GM19324 (cell line): ENCODE results near the gene PUS1.
"Not testable (repeated sequence)": the region's sequence is repeated elsewhere in the genome, so short reads cannot be mapped to it uniquely, and the experiment has no call there.

ENCODE experiments used
- ATAC-seq: cut with Tn5 transposase; IDR thresholded peaks from one replicate; pipeline ENCODE4 v1.9.1; 2021; ENCODE audit warnings: mild to moderate bottlenecking, moderate library complexity; ENCODE audit not compliant: unreplicated experiment, low FRiP score

Gene PUS1

GRCh38 chr12:131950182-131950913 is 21.3 kb downstream of the PUS1 start:
- peak; percentile 40 for ATAC-seq

DNA sequence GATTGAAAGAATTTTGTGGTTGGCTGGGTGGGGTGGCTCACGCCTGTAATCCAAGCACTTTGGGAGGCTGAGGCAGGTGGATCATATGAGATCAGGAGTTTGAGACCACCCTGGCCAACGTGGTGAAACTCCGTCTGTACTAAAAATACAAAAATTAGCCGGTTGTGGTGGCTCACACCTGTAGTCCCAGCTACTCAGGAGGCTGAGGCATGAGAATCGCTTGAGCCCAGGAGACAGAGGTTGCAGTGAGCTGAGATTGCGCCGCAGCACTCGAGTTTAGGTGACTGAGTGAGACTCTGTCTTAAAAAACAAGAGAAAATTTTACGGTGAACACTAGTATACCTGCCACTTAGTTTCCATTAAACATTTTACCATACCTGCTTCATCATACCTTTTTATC is 24.7 kb downstream of the PUS1 start:
- not testable (repeated sequence) for ATAC-seq

DNA sequence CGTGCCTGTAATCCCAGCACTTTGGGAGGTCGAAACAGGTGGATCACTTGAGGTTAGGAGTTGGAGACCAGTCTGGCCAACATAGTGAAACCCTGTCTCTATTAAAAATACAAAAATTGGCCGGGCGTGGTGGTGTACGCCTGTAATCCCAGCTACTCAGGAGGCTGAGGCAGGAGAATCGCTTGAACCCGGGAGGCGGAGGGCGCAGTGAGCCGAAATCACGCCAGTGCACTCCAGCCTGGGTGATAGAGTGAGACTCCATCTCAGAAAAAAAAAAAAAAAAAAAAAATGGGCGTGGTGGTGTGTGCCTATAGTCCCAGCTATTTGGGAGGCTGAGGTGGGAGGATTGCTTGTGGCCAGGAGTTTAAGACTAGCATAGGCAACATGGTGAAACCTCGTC is 25.4 kb downstream of the PUS1 start:
- ATAC-seq: not testable (repeated sequence)

DNA sequence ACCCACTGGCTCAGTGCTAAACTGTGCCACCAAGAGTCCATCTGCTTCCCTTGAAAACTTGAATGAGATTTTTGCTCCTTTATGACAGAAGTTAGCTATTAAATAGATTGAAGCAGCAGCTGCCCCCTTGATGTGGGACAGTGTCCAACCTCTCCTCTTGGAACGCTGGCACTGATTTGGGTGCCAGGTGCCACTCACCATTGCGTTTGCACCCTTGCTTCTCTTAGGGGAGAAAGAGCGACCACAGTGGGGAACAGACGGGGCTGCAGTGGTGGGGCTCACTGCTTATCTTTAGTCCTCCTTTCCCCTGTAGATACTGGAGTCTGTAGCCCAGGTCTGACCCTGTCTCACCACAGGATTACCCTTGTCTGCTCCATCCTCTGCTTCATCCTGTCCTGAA is 30.0 kb downstream of the PUS1 start:
- ATAC-seq: no peak

GRCh38 chr12:131959641-131960589 is 30.8 kb downstream of the PUS1 start:
- no peak for ATAC-seq

- not testable (repeated sequence) for ATAC-seq
Measured at GRCh38 chr12:131960590-131961325, 31.7 kb downstream of the PUS1 start.

DNA sequence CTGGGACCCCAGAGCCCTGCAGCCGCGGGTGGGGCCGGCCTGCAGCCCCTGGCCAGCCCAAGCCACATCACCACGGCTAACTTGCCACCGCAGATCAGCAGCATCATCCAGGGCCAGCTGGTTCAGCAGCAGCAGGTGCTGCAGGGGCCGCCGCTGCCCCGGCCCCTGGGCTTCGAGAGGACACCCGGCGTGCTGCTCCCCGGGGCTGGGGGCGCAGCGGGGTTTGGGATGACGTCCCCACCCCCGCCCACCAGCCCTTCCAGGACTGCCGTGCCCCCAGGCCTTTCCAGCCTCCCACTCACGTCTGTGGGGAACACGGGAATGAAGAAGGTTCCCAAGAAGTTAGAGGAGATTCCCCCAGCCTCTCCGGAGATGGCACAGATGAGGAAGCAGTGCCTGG is 32.3 kb downstream of the PUS1 start:
- not testable (repeated sequence) for ATAC-seq

- no peak for ATAC-seq
Measured at GRCh38 chr12:131962069-131962468, 33.0 kb downstream of the PUS1 start.

GRCh38 chr12:131963381-131963780 is 34.3 kb downstream of the PUS1 start:
- no peak for ATAC-seq

- ATAC-seq: no peak
Measured at GRCh38 chr12:131965073-131965472, 36.0 kb downstream of the PUS1 start.

DNA sequence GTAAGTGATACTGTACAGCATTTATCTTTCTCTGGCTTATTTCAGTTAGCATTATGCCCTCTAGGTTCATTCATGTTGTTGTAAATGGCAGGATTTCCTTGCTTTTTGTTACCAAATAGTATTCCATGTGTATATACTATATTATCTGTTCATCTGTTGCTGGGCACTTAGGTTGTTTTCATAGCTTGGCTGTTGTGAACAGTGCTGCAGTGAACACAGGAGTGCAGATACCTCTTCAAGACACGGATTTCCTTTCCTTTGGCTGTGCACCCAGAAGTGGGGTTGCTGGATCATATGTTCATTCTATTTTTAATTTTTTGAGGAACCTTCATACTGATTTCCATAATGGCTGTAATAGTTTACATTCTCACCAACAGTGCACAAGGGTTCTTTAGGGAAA is 42.1 kb downstream of the PUS1 start:
- ATAC-seq: no peak

GRCh38 chr12:131975228-131975627 is 46.2 kb downstream of the PUS1 start:
- no peak for ATAC-seq

- no peak for ATAC-seq
Measured at GRCh38 chr12:131979606-131980005, 50.5 kb downstream of the PUS1 start.

DNA sequence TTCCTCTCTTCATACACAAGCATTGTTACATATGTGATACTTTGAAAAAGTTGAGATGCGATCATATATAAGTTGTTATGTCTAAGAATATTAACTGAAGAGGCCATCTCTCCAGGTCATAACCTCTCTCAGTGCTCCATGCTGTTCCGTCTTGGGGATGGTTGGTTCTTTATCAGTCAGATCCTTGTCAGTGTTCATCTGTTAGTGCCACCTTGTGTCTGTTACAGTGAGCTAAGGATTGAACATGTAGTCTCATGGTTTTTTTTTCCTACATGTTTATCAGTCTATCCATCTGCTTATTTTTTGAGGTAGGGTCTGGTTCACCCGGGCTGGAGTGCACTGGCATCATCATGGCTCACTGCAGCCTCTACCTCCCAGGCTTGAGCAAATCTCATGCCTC is 51.2 kb downstream of the PUS1 start:
- ATAC-seq: no peak

- ATAC-seq: no peak
Measured at GRCh38 chr12:131981388-131981787, 52.3 kb downstream of the PUS1 start.

- no peak for ATAC-seq
Measured at GRCh38 chr12:131982041-131982440, 53.0 kb downstream of the PUS1 start.

GRCh38 chr12:131983026-131983425 is 54.0 kb downstream of the PUS1 start:
- no peak for ATAC-seq

DNA sequence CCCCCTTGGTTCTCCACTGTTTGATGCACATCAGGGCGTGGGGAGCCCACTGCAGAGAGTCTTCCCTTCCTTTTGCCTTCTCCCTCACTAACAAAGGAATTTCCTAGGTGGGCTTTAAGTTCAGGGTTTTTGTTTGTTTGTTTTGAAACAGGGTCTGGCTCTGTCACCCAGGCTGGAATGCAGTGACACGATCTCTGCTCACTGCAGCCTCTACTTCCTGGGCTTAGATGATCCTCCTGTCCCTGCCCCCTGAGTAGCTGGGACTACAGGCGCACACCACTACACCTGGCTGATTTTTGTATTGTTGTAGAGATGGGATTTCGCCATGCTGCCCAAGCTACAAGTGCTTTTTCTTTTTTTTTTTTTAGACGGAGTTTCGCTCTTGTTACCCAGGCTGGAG is 54.5 kb downstream of the PUS1 start:
- ATAC-seq: no peak

- no peak for ATAC-seq
Measured at GRCh38 chr12:131984334-131984733, 55.3 kb downstream of the PUS1 start.

DNA sequence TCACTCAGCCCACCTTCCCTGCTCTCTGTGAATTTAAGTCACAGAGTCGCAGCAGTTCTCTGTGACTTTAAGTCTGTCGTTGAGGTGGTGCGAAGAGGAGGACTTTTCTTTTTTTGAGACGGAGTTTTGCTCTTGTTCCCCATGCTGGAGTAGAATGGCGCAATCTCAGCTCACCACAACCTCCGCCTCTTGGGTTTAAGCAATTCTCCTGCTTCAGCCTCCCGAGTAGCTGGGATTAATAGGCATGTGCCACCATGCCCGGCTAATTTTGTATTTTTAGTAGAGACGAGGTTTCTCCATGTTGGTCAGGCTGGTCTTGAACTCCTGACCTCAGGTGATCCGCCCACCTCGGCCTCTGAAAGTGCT is 56.4 kb downstream of the PUS1 start:
- ATAC-seq: not testable (repeated sequence)

- ATAC-seq: no peak
Measured at GRCh38 chr12:131986361-131986760, 57.3 kb downstream of the PUS1 start.
